Adrenal gland (tissue), 12 donors: ENCODE measurements around the gene HTR2B. TPM values are rescaled to one million over a fixed set of nuclear protein-coding genes. Genes with fewer than 3 reads are reported as not detected.
A peak's percentile ranks its signal among the peaks of the same experiment; 100 is the strongest.

Experiments
- DNase-seq, 7 donors: peaks; one replicate each; pipeline ENCODE4 v3.0.0-alpha.2; 2019 to 2020
- H3K27ac ChIP-seq, 5 donors: fragments of 200-600 bp; sonication (generic) in 4 of 5; 1 replicate in 3 of 5; 2 replicates in 2 of 5; pipeline versions ENCODE4 v1.5.1 to v1.8.0; 2016 to 2020; ENCODE audit warnings: mild to moderate bottlenecking in 1 of 5
- H3K27me3 ChIP-seq: fragments of 200-600 bp; 2 replicates; pipeline ENCODE4 v1.8.0; 2021
- H3K36me3 ChIP-seq, 2 donors: fragments of 200-600 bp; replicated peaks in 1 of 2; 1 replicate in 1 of 2; 2 replicates in 1 of 2; pipeline versions ENCODE4 v1.5.1 to v1.8.0; 2018 to 2022
- H3K4me1 ChIP-seq, 2 donors: fragments of 200-600 bp; replicated peaks in 1 of 2; 1 replicate in 1 of 2; 2 replicates in 1 of 2; pipeline versions ENCODE4 v1.5.1 to v1.8.0; 2018 to 2021
- H3K4me3 ChIP-seq, 4 donors: fragments of 200-600 bp; sonication (generic) in 3 of 4; one replicate each; pipeline ENCODE4 v1.5.1; 2016 to 2018
- H3K9me3 ChIP-seq, 3 donors: fragments of 200-600 bp; sonication (generic) in 1 of 3; replicated peaks in 1 of 3; 1 replicate in 2 of 3; 2 replicates in 1 of 3; pipeline versions ENCODE4 v1.5.1 to v1.8.0; 2016 to 2021
- CTCF ChIP-seq, 6 experiments: fragments of 450-650 bp in 4 of 6; fragments of 200-600 bp in 2 of 6; sonication (generic) in 1 of 6; IDR thresholded peaks; 1 replicate in 5 of 6; 2 replicates in 1 of 6; pipeline versions ENCODE4 v1.5.1 to v1.8.0; 2016 to 2021; ENCODE audit warnings: antibody characterized with exemption in 6 of 6, mild to moderate bottlenecking in 2 of 6, moderate library complexity in 1 of 6
- POLR2A ChIP-seq, 2 donors: fragments of 450-650 bp; IDR thresholded peaks; one replicate each; pipeline ENCODE4 v1.6.1; 2017; ENCODE audit warnings: antibody characterized with exemption in 2 of 2, mild to moderate bottlenecking in 2 of 2, moderate library complexity in 1 of 2
- whole genome bisulfite sequencing, 4 donors: extraction: QIAGEN DNeasy Blood & Tissue Kit in 2 of 4; methylation state at CpG; one replicate each; pipeline versions ENCODE4 v1.1.5 to v1.1.7; 2013 to 2017; 5-methylcytosine and 5-hydroxymethylcytosine counted together
- intact Hi-C, 2 donors: fragments of 100-400 bp; cut with DNase I; formaldehyde crosslinking; loops; one replicate each; pipeline versions ENCODE4 v1.14.1 to v1.15.0; 2022 to 2023
- polyA plus RNA-seq, 3 donors: library from polyadenylated mRNA; stranded (reverse); fragments of 200-250 nt in 2 of 3; fragments of 350-450 nt in 1 of 3; fragmentation: Illumina TruSeq in 1 of 3; extraction: RNeasy Lipid Tissue Mini Kit (QIAGEN cat#74804) in 1 of 3; gene quantifications; one replicate each; pipeline ENCODE4 v1.2.3, GENCODE V29; 2013 to 2014
- total RNA-seq, 9 donors: library from RNA; depleted of rRNA in 4 of 9; stranded (reverse); fragments of >200 nt in 4 of 9; fragments of 120-200 nt in 1 of 9; fragmentation: NEBNext Ultra II Directional in 1 of 9; extraction: Animal tissue kit (Norgen Biotek cat#: 25700) in 1 of 9; gene quantifications; one replicate each; pipeline versions ENCODE4 v1.1.0 to v1.2.4, GENCODE V29; 2013 to 2023
- donor health status: healthy with polysubstance abuse.
- donor health status: Bipolar disorder and iron deficiency.
- donor health status: DM: yes; HTN: yes; CAD: no.
- donor health status: DM: no; HTN: no; CAD: no.
- donor health status: DM: no; HTN: no; CAD: no.
- donor health status: DM: yes; HTN: yes; CAD: no.

The HTR2B gene
- total and polyA plus RNA-seq, 12 donors: 1.2 to 90.0 (median 32.9) TPM

GRCh38 chr2:231126123-231126522, 1.3 kb upstream of the HTR2B start:
- Histone ChIP-seq H3K9me3 (no peaks in the 10 kb centered on the region), H3K4me3 (no peak overlapping the region), H3K36me3 (no peaks in the 10 kb centered on the region), H3K27me3 (no peaks in the 10 kb centered on the region), H3K27ac (no peak overlapping the region), H3K4me1 (peaks cover 0 to 60% of the 10 kb centered on the region in 2 donors)
- DNase-seq: no peak
- intact Hi-C loops: no loop called here
- 93 to 96% (median 95%) methylated on average over 7 of the region's 7 CpGs for WGBS, 4 donors
- no peak for TF ChIP-seq POLR2A (IDR thresholded peaks at IDR 0.05)
- no peak for TF ChIP-seq CTCF (IDR thresholded peaks at IDR 0.05)

- Histone ChIP-seq H3K4me3 (peak overlapping the region in 2 of 4 donors; percentile 14 to 50), H3K27me3 (no peaks in the 10 kb centered on the region), H3K36me3 (no peaks in the 10 kb centered on the region), H3K9me3 (no peaks in the 10 kb centered on the region), H3K4me1 (peaks cover 5 to 60% of the 10 kb centered on the region in 2 donors), H3K27ac (peak overlapping the region; percentile 22 to 87 (median 73))
- intact Hi-C loops: no loop called here
- TF ChIP-seq POLR2A (IDR thresholded peaks at IDR 0.05) (peak in 1 of 2 donors; percentile 49), CTCF (IDR thresholded peaks at IDR 0.05) (no peak)
- DNase-seq: no peak
- 12 to 22% (median 21%) methylated on average over 4 of the region's 4 CpGs for WGBS, 4 donors
Measured at GRCh38 chr2:231123362-231123898, 1.4 kb downstream of the HTR2B start.

GRCh38 chr2:231118614-231118942, 6.3 kb downstream of the HTR2B start:
- Histone ChIP-seq H3K27ac (peak overlapping the region in 2 of 5 donors; percentile 11 to 19), H3K27me3 (no peaks in the 10 kb centered on the region), H3K36me3 (no peaks in the 10 kb centered on the region), H3K4me3 (peak overlapping the region in 1 of 4 donors; percentile 14), H3K4me1 (peaks cover 11 to 53% of the 10 kb centered on the region in 2 donors), H3K9me3 (peaks cover 0 to 4% (median 0%) of the 10 kb centered on the region in 3 donors)
- intact Hi-C loops: no loop called here
- WGBS, 4 donors: 56 to 74% (median 66%) methylated on average over 2 of the region's 2 CpGs
- TF ChIP-seq POLR2A (IDR thresholded peaks at IDR 0.05): no peak
- no peak for DNase-seq

- Histone ChIP-seq H3K36me3 (no peaks in the 10 kb centered on the region), H3K4me3 (peak overlapping the region in 1 of 4 donors; percentile 14), H3K4me1 (peaks cover 11 to 49% of the 10 kb centered on the region in 2 donors), H3K27me3 (no peaks in the 10 kb centered on the region), H3K27ac (peak overlapping the region in 3 of 5 donors; percentile 11 to 33 (median 19)), H3K9me3 (peaks cover 0 to 4% (median 0%) of the 10 kb centered on the region in 3 donors)
- TF ChIP-seq CTCF (IDR thresholded peaks at IDR 0.05): no peak
- TF ChIP-seq POLR2A (IDR thresholded peaks at IDR 0.05): no peak
- intact Hi-C loops: no loop called here
- no peak for DNase-seq
- 67 to 74% (median 69%) methylated on average over 4 of the region's 4 CpGs for WGBS, 4 donors
Measured at GRCh38 chr2:231117922-231118613, 6.8 kb downstream of the HTR2B start.
